ENCODE data around the gene CYP27C1.
"Not testable (repeated sequence)": the region's sequence is repeated elsewhere in the genome, so short reads cannot be mapped to it uniquely, and the experiment has no call there.

The CYP27C1 gene

DNA sequence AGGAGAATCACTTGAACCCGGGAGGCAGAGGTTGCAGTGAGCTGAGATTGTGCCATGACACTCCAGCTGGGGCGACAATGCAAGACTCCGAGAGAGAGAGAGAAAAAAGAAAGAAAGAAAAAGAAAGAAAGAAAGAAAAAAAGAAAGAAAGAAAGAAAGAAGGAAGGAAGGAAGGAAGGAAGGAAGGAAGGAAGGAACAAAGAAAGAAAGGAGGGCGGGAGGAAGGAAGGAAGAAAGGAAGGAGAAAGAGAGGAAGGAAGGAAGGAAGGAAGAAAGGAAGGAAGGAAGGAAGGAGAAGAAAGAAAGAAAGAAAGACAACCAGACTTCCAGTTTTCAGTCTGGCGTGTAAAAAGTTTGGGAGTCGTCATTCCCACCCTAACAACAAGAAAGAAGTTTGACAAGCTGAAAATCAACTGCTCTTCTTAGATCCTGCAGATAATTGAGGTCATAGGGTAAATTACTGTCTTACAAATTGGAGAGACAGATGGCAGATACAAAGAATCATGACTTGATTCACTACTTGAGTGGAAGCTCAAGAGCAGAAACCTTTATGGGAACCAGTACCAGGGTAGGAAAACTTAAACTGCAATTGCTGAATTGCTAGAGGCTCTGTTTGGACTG is 15.1 kb upstream of the CYP27C1 start:
- Histone ChIP-seq H3K4me1 (ENCODE audit: insufficient read depth, low read length) (no peaks in the 10 kb centered on the region), H3K27ac (ENCODE audit: low read depth, low read length) (no peak overlapping the region)
- WGBS = 92% methylated on average over 5 of the region's 6 CpGs

DNA sequence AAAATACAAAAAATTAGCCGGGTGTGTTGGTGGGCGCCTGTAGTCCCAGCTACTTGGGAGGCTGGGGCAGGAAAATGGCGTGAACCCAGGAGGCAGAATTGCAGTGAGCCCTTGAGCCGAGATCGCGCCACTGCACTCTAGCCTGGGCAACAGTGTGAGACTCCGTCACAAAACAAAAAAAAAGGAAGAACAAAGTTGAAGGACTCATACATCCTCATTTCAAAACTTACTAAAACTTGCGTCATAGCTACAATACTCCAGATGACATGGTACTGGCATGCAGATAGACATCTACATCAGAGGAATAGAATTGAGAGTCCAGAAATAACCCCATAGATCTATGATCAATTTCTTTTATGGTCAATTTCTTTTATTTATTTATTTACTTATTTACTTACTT is 13.6 kb upstream of the CYP27C1 start:
- H3K4me1 ChIP-seq (ENCODE audit: insufficient read depth, low read length) = no peaks in the 10 kb centered on the region
- 94% methylated on average over 8 of the region's 8 CpGs for WGBS
- no peaks in the 10 kb centered on the region for H3K36me3 ChIP-seq (ENCODE audit: insufficient read depth, low read length)
- no peaks in the 10 kb centered on the region for H3K27me3 ChIP-seq (ENCODE audit: insufficient read depth, low read length)
- no peak overlapping the region for H3K27ac ChIP-seq (ENCODE audit: low read depth, low read length)
- H3K4me3 ChIP-seq (ENCODE audit: low read length) = no peak overlapping the region
- no peak overlapping the region for H3K9ac ChIP-seq (ENCODE audit: low read depth, low read length)
- peaks cover 9% of the 10 kb centered on the region; the same call in 1 of the 2 replicates for H3K9me3 ChIP-seq (ENCODE audit: insufficient read depth, low read depth, low read length)

More for the DNA sequence above, 15.1 kb upstream of the CYP27C1 start:
- H3K4me3 ChIP-seq (ENCODE audit: low read length) = no peak overlapping the region
- peaks cover 10% of the 10 kb centered on the region; the same call in 1 of the 2 replicates for H3K9me3 ChIP-seq (ENCODE audit: insufficient read depth, low read depth, low read length)
- H3K9ac ChIP-seq (ENCODE audit: low read depth, low read length) = no peak overlapping the region
- no peaks in the 10 kb centered on the region for H3K36me3 ChIP-seq (ENCODE audit: insufficient read depth, low read length)
- no peaks in the 10 kb centered on the region for H3K27me3 ChIP-seq (ENCODE audit: insufficient read depth, low read length)

DNA sequence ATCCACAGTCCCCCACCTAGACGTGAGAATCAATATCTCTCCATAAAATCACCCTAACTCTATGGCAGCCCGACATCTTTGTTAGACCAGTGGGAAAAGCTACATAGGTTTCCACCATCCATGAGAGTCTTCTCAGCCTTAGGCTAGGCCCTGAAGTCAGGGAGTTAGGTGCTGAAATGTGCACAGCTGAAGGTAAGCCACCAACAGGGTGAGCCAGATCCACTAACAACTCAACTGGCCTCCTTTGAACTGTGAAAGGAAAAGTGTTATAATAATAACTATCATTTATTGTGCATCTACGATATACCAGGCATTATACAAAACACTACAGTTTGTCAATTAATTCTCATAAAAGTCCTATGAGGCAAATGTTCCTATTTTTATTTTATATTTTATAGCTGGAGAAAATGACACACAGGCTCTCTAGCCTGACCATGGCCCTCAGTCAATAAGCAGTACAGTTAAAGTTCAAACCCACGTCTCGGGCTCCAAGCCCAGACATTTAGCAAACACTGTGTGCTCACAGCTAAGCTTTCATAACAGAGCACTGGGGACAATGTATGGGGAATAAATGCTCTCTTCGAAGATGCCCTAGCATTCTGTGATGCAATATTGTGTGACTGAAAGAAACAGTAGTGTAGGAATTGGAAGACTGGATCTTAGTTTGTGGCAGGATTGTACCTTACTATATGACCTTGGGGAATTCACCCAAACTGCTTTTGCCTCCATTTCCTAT is 11.2 kb upstream of the CYP27C1 start:
- Histone ChIP-seq H3K27ac (ENCODE audit: low read depth, low read length) (no peak overlapping the region), H3K9ac (ENCODE audit: low read depth, low read length) (no peak overlapping the region), H3K9me3 (ENCODE audit: insufficient read depth, low read depth, low read length) (no peaks in the 10 kb centered on the region), H3K4me3 (ENCODE audit: low read length) (no peak overlapping the region), H3K4me1 (ENCODE audit: insufficient read depth, low read length) (peaks cover 3% of the 10 kb centered on the region; the same call in 1 of the 2 replicates), H3K27me3 (ENCODE audit: insufficient read depth, low read length) (no peaks in the 10 kb centered on the region), H3K36me3 (ENCODE audit: insufficient read depth, low read length) (no peaks in the 10 kb centered on the region)
- 94% methylated on average over 5 of the region's 6 CpGs for WGBS

DNA sequence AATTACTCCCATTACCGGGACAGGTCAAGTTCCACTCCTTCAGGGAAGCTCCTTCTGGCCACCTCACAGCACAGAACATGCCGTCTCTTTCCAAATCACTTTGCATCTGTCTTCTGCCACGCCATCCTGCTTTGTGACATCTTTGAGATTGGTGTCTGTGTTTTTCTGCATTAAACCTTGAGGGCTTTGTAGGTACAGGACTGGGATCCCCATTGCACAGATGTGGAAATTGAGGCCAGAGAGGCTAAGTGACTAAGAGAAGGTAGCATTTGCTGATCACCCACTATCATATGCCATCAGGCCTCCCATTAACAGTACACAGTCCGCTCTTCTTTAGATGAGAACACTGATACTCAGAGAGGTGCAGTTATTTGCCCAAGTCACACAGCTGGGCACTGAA is 9.5 kb upstream of the CYP27C1 start:
- Histone ChIP-seq H3K27ac (ENCODE audit: low read depth, low read length) (no peak overlapping the region), H3K4me1 (ENCODE audit: insufficient read depth, low read length) (peaks cover 8% of the 10 kb centered on the region; the same call in 1 of the 2 replicates), H3K9ac (ENCODE audit: low read depth, low read length) (no peak overlapping the region), H3K36me3 (ENCODE audit: insufficient read depth, low read length) (no peaks in the 10 kb centered on the region), H3K27me3 (ENCODE audit: insufficient read depth, low read length) (no peaks in the 10 kb centered on the region), H3K4me3 (ENCODE audit: low read length) (no peak overlapping the region), H3K9me3 (ENCODE audit: insufficient read depth, low read depth, low read length) (no peaks in the 10 kb centered on the region)
- 93% methylated on average over 4 of the region's 4 CpGs for WGBS

DNA sequence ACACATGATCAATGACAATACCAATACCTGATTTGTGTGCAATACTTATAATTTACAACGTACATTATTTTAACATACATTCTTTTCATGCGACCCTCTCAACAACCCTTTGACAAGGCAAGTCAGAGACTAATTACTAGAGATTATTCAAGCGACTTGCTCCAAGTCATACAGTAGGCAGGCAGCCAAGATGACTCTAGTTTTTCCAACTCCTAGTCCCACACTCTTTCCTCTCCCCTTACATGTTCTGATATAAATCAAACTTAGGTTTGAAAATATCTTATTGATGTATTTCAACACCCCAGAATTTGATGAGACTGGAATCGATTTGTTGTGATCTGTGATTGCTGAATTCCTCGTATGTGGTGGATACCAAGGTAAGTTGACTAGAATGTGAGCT is 8.0 kb upstream of the CYP27C1 start:
- WGBS = 93% methylated on average over 5 of the region's 5 CpGs

DNA sequence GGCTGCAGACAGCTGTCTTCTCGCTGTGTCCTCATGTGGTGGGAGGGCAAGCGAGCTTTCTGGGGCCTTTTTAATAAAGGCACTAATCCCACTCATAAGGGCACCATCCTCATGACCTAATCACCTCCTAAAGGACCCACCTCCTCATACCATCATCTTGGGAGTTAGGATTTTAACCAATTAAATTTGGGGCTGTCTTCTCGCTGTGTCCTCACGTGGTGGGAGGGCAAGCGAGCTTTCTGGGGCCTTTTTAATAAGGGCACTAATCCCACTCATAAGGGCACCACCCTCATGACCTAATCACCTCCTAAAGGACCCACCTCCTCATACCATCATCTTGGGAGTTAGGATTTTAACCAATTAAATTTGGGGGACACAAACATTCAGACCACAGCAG is 7.2 kb upstream of the CYP27C1 start:
- 94% methylated on average over 5 of the region's 5 CpGs for WGBS
- not testable (repeated sequence) for H3K4me1 ChIP-seq (ENCODE audit: insufficient read depth, low read length); H3K27me3 ChIP-seq (ENCODE audit: insufficient read depth, low read length); H3K27ac ChIP-seq (ENCODE audit: low read depth, low read length); H3K9ac ChIP-seq (ENCODE audit: low read depth, low read length); H3K9me3 ChIP-seq (ENCODE audit: insufficient read depth, low read depth, low read length); H3K36me3 ChIP-seq (ENCODE audit: insufficient read depth, low read length); H3K4me3 ChIP-seq (ENCODE audit: low read length)

More for the DNA sequence above, 8.0 kb upstream of the CYP27C1 start:
- Histone ChIP-seq H3K4me3 (ENCODE audit: low read length) (no peak overlapping the region), H3K4me1 (ENCODE audit: insufficient read depth, low read length) (peaks cover 8% of the 10 kb centered on the region; the same call in 1 of the 2 replicates), H3K36me3 (ENCODE audit: insufficient read depth, low read length) (no peaks in the 10 kb centered on the region), H3K27ac (ENCODE audit: low read depth, low read length) (no peak overlapping the region), H3K27me3 (ENCODE audit: insufficient read depth, low read length) (no peaks in the 10 kb centered on the region), H3K9ac (ENCODE audit: low read depth, low read length) (no peak overlapping the region), H3K9me3 (ENCODE audit: insufficient read depth, low read depth, low read length) (no peaks in the 10 kb centered on the region)

DNA sequence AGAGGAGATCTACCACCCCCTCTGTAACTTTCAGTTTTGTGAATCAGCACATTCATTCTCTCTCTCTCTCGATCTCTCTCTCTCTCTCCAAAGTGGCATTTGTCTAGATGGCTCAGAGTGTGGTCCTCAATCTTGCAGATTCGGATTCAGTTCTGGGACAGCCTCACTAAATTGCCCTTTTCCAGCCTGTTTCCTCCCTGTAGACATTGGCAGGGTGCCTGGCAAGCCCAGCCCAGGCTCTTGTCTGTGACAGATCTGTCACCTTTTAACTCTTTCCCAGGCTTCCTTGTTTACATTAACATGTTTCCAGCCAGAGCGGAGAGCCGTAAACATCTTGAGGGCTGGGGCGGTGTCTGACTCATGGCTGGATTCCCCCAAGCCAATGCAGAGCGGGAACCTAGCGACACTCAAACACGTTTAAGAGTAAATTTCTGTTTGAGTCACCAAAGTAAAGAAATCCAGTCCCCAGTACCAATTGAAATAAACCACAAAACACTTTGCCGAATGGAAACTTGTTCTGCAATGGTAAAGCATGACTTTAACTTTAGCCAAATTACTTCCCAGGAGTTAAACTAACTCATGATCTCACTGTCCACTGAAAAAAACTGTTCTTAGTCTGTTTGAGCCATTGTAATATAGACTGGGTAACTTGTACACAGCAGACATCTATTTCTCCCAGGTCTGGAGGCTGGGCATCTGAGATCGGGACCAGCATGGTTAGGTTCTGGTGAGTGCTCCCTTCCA is 6.6 kb upstream of the CYP27C1 start:
- Histone ChIP-seq H3K9ac (ENCODE audit: low read depth, low read length) (no peak overlapping the region), H3K4me3 (ENCODE audit: low read length) (no peak overlapping the region), H3K9me3 (ENCODE audit: insufficient read depth, low read depth, low read length) (no peaks in the 10 kb centered on the region), H3K36me3 (ENCODE audit: insufficient read depth, low read length) (no peaks in the 10 kb centered on the region), H3K27ac (ENCODE audit: low read depth, low read length) (no peak overlapping the region), H3K27me3 (ENCODE audit: insufficient read depth, low read length) (no peaks in the 10 kb centered on the region), H3K4me1 (ENCODE audit: insufficient read depth, low read length) (peaks cover 8% of the 10 kb centered on the region; the same call in 1 of the 2 replicates)
- WGBS = 55% methylated on average over 10 of the region's 10 CpGs

DNA sequence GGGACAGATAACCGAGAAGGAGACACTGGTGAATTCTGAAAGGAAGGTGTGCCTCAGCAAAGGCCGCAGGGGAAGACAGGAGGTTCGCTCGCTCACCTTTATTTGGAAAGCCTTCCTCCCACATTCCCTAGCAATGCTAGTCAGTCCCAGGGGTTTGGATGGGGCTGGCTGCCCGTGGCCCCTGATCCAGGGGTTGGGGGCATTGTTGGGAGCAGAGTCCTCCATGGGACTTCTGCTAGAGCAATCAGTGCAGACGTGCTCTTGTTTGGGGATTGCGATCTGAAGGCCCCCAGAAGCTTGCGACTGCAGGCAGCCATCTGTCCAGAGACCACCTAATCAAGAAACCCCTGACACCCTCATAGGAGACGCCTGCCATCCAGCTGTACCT is 6.0 kb upstream of the CYP27C1 start:
- no peak overlapping the region for H3K4me3 ChIP-seq (ENCODE audit: low read length)
- peaks cover 8% of the 10 kb centered on the region; the same call in 1 of the 2 replicates for H3K4me1 ChIP-seq (ENCODE audit: insufficient read depth, low read length)
- 81% methylated on average over 9 of the region's 9 CpGs for WGBS

DNA sequence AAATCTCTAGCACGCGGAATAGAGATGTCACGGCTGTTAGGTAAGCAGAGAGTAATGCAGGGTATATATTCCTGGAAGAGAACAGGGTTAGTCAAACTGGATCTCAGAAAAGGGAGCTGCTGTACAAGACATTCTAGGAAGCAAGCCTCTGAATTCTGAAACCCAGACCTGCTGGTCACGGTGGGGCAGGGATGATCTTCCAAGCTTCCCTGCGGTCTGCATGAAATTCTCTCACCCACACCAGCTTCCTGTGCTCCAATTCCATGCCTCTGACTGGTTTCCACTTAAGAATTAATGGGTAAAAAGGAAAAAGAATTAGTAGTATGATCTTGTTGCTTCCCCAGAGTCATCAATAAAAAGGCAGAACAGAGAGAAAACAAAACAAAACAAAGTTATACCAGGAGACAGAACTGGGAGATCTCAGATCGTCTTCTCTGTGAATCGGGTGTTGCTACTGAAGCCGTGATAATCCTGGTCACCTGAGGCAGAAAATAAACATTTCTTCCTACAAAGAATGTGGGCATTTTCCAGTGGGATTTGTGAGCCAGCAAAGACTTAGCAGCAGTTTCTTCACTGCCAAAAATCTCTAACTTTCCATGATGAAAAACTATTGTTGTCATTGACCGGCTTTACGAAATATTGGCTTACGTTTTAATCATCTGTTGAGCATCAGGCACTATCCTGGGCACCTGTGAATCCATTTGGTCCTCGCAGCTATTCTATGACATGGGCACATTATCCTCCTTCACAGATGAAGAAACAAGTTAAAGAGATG is 5.3 kb upstream of the CYP27C1 start:
- no peak overlapping the region for H3K9ac ChIP-seq (ENCODE audit: low read depth, low read length)
- H3K27ac ChIP-seq (ENCODE audit: low read depth, low read length) = no peak overlapping the region
- H3K4me1 ChIP-seq (ENCODE audit: insufficient read depth, low read length) = peaks cover 8% of the 10 kb centered on the region; the same call in 1 of the 2 replicates

More for the DNA sequence above, 6.0 kb upstream of the CYP27C1 start:
- no peaks in the 10 kb centered on the region for H3K9me3 ChIP-seq (ENCODE audit: insufficient read depth, low read depth, low read length)
- no peak overlapping the region for H3K9ac ChIP-seq (ENCODE audit: low read depth, low read length)
- H3K27ac ChIP-seq (ENCODE audit: low read depth, low read length) = no peak overlapping the region
- H3K36me3 ChIP-seq (ENCODE audit: insufficient read depth, low read length) = no peaks in the 10 kb centered on the region
- no peaks in the 10 kb centered on the region for H3K27me3 ChIP-seq (ENCODE audit: insufficient read depth, low read length)

DNA sequence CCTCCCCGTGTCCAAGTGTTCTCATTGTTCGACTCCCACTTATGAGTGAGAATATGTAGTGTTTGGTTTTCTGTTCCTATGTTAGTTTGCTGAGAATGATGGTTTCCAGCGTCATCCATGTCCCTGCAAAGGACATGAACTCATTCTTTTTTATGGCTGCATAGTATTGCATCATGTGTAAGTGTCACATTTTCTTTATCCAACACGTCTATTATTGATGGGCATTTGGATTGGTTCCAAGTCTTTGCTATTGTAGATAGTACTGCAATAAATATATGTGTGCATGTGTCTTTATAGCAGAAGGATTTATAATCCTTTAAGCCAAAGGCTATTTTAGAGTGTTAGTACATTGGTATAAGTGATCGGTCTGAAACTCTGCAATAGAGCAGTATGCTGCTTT is 4.0 kb upstream of the CYP27C1 start:
- not testable (repeated sequence) for H3K27me3 ChIP-seq (ENCODE audit: insufficient read depth, low read length); H3K9ac ChIP-seq (ENCODE audit: low read depth, low read length); H3K9me3 ChIP-seq (ENCODE audit: insufficient read depth, low read depth, low read length); H3K36me3 ChIP-seq (ENCODE audit: insufficient read depth, low read length); H3K27ac ChIP-seq (ENCODE audit: low read depth, low read length); H3K4me3 ChIP-seq (ENCODE audit: low read length); H3K4me1 ChIP-seq (ENCODE audit: insufficient read depth, low read length)
- whole genome bisulfite sequencing = 95% methylated on average over 5 of the region's 5 CpGs

More for the DNA sequence above, 5.3 kb upstream of the CYP27C1 start:
- Histone ChIP-seq H3K4me3 (ENCODE audit: low read length) (no peak overlapping the region), H3K36me3 (ENCODE audit: insufficient read depth, low read length) (no peaks in the 10 kb centered on the region), H3K9me3 (ENCODE audit: insufficient read depth, low read depth, low read length) (no peaks in the 10 kb centered on the region), H3K27me3 (ENCODE audit: insufficient read depth, low read length) (no peaks in the 10 kb centered on the region)
- 78% methylated on average over 12 of the region's 12 CpGs for WGBS
